HG02759 (cell line): Measurements from ENCODE around the gene SPCS3.
A peak's percentile ranks its signal among the peaks of the same experiment; 100 is the strongest.
"Not testable (repeated sequence)": the region's sequence is repeated elsewhere in the genome, so short reads cannot be mapped to it uniquely, and the experiment has no call there.

Source experiments
- ATAC-seq: cut with Tn5 transposase; IDR thresholded peaks from one replicate; pipeline ENCODE4 v1.9.1; 2021; ENCODE audit warnings: mild to moderate bottlenecking, moderate library complexity; ENCODE audit not compliant: unreplicated experiment

SPCS3 gene

DNA sequence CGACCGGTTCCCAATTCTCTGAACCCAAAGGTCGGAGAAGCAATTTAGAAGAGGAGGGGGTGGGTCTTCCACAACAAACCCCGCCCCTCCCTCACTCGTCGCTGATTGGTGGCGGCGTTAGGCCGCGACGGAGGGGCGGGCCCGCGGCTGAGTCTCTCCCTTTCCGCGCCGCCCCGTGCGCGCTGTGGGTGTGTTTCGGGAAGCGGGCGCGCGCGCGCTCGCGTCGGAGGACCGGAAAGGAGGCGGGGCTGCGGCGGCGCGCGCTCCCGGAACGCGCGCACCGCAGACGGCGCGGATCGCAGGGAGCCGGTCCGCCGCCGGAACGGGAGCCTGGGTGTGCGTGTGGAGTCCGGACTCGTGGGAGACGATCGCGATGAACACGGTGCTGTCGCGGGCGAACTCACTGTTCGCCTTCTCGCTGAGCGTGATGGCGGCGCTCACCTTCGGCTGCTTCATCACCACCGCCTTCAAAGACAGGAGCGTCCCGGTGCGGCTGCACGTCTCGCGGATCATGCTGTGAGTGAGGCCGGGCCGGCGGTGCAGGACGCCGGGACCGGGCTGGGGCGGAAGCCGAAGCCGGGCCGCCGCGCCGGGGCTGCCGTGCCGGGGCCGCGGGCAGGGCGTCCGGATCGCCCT, at the start of gene SPCS3:
TSS of gene SPCS3 (plus strand) at position 263 of the 636 bp plus-strand sequence. CDS start at position 374, 111 bp downstream.
- peak; percentile 92 for ATAC-seq

DNA sequence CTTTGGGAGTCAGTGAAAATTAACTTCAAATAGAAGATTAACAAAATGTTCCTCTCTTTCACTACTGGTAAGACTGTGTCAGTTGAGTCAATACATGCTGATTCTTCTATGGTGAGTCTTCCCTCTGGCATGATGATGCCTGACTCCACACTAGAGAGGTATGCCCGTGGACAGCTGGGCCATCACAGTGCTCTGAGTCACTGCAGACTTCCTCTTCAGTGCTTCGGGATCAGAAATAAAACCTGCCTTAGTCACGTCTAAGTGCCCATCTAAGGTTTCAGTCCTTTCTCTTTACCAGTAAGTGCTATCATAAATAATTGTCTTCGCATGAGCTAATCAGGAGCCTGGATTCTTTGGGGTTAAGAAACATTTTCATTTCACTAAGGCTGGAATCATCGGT, 49.1 kb upstream of the SPCS3 start:
- no peak for ATAC-seq

DNA sequence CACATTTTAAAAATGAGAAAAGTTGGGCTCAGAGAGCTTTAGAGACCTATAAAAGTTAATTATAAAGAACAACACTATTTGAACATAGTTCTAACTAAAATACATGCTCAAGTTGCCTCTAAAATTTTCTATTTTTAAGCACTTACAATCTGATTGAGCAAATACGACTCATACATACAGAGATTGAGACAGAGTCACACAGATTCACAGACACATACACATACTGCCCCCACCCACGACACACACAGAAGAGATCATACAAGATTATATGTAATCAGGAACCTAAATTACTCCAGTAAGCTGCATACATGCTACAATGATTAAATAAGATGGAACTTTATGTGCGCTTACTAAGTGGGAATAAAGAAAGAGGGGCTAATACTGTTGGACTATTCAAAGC, 48.0 kb upstream of the SPCS3 start:
- no peak for ATAC-seq

DNA sequence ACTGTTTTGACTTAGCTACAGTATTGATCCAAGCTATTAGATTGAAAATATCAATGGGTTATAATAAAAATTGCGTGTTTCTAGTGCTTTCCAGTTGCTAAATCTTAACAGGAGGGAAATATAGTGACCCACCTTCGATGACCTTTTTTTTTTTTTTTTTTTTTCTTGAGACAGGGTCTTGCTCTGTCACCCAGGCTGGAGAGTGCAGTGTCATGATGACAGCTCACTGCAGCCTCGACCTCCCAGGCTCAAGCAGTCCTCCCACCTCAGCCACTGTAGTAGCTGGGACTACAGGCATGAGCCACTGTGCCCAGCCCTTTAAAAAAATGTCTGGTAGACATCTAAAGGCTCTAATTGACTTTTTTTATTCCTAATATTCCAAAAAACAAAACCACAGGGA, 47.0 kb upstream of the SPCS3 start:
- no peak for ATAC-seq

DNA sequence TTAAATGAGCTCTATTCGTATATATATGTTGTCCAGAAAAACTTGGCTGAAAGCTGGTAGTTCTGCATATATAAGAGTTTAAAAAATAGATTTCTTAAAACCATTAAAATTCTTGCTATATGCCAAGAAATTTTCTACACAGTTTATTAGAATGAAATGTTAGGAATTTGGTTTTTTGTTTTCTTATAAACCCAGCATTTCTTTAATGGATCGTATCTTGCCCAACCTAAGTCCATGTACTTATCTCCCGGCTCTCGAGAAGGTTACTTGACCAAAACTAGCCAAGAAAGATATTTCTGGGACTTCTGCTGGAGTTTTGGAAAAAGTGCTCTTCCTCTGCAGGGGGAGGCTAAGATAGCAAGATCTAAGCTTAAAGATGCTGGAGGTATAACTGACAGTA, 46.0 kb upstream of the SPCS3 start:
- ATAC-seq = no peak

DNA sequence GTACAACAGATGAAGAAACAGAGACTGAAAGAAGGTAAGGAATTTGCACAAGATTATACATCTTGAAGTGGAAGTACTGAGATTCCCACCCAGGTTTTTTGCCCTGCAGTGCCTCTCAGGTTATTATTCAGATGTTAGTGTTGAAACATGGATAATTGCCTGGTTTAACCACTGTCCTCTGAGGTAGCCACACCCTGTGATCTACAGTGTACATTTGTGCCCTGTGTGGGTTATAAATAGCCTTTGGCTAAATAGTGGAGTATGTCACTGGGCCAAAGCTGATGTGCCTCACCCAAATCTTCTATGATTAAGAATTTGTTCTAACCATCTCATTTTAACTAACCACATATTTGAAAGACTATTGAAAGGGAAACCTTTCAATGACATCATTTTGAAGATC, 45.3 kb upstream of the SPCS3 start:
- no peak for ATAC-seq

DNA sequence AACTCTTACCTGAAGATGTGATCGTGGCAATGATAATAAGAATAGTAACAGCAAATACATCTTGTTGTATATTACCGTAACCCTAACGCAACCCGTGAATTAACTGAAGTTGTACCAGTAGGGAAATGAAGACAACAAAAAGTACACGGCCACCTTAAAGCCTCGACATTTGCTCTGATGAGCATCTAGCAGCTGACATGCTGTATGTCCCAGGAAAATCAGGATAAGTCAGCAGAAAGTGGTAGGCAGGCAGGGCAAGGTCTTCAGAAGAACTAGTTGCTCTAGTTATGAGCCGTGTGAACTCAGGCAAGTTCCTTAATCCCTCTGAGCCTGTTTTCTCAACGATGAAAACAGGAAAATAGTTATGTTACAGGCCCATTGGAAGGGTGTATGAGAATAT, 43.1 kb upstream of the SPCS3 start:
- ATAC-seq = no peak

DNA sequence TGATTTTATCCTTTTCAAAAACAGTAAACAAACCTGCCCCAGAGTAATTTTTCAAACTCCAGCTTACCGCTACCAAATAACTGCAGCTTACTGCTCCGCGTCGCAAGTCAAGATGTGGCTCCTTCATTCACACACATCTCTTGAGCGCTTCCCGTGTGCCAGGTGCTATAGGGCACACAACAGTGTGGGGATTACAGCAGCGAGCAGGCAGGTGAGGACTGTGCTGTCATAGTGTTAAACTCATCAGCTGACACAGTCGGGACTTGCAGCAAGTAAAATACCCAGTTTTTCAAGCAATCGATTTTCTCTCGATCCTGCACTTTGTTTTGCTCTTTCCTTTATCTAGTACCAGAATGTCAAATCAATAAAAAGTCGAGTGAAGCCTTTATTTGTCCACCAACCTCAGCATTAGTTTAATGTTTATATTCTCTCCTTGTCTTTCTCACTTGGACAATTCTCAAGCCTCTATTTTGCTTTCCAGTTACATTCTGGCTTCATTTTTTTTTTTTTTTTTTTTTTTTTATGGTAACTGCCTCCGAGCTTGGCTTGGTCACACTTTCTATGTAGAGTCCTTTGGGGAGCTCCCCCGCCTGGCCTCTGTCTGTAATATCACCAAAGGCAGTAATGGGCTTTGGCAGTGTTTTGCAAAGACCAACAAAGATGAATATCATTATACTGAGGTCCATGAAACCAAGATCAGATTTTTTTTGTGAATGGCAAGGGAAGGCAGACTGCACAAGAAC, 42.4 kb upstream of the SPCS3 start:
- peak; percentile 91 for ATAC-seq

DNA sequence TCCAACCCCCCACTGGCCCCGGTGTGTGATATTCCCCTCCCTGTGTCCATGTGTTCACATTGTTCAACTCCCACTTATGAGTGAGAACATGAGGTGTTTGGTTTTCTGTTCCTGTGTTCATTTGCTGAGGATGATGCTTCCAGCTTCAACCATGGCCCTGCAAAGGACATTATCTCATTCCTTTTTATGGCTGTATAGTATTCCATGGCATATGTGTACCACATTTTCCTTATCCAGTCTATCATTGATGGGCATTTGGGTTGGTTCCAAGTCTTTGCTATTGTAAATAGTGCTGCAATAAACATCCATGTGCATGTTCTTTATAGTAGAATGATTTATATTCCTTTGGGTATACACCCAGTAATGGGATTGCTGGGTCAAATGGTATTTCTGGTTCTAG, 40.2 kb upstream of the SPCS3 start:
- ATAC-seq = not testable (repeated sequence)

DNA sequence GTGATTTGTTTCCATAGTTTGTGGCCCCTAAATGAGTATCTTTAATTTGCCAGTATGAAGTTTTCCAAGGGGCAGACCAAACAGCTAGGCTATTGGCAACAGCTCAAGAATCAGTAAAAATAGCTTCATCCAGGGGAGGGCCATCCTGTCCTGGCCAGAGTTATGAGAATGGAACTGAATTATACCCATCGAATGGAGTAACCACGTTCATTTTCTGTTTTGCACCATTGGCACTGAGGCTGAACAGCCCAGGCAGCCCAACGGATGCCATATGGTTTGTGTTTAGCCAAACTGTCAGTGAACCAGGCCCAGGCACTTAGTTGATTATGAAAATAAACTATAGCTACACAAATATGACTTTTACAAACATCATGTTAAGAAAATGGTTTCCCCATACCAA, 33.0 kb upstream of the SPCS3 start:
- ATAC-seq = no peak

DNA sequence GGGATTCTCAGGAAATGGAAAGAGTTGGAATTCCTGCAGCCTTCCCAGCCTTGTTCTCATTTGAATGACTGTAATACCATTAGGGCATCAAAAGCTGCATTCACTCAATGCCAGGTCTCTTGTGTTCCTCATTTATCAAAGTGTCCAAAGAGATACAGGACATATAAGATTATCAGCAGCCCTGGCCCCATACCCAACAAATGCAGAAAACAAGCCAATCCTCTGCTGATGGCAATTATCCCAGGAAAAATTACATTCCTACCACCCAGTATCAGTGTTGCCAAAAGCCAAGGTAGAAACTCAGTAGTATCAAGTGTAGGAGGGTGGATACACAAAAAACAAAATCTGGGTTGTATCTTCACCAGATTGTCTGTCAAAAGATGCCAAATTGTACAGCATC, 32.2 kb upstream of the SPCS3 start:
- ATAC-seq = no peak

DNA sequence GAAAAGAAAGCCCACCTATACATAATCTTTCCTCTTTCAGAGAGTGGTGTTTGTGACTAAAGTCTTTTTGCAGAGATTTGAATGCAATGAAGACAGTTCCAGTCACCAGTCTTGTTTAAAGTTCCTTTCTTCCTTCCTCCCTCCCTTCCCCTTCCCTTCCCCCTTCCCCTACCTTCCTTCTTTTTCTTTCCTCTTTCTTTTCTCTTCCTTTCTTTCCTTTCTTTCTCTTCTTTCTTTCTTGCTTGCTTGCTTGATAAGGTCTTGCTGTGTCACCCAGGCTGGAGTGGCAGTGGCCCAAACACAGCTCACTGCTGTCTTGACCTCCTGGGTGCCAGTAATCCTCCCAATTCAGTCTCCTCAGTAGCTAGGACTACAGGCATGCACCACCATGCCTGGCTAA, 31.7 kb upstream of the SPCS3 start:
- no peak for ATAC-seq

DNA sequence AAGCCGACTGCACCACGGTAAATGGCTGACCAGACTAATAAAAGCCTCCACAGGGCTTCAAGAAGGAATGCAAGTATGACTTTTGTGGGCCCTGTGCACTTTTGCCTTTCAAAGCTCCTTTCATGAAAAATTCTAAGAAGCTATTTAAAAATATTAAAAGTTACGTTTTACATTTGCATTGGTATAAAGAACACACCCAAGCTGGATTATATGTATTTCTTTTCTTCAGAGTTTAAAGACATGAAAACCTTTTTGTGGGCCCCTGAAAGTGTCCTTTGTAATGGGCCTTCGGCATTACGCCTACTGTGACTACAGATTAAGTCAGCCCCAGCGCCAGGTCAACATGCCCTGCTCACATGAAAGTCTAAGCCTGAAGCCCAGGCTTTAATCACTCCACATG, 30.2 kb upstream of the SPCS3 start:
- no peak for ATAC-seq

DNA sequence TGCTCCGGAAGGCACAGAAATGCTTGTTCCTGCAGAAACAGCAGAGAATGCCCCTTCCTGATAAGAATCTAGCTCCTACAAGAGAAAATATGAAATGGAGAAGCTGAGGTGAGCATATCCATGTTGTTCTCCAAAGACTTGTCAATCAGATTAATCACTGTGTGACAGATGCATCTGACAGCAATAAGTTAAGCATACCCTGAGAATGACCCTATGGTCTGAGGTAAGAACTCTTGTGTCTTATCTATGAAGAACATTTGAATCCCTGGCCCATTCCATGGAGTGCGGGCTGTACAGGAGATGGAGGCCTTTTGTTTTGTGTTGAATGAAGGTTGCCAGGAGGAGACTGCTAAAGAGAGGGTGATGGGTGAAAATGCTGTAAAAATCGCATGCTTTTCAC, 29.2 kb upstream of the SPCS3 start:
- no peak for ATAC-seq

DNA sequence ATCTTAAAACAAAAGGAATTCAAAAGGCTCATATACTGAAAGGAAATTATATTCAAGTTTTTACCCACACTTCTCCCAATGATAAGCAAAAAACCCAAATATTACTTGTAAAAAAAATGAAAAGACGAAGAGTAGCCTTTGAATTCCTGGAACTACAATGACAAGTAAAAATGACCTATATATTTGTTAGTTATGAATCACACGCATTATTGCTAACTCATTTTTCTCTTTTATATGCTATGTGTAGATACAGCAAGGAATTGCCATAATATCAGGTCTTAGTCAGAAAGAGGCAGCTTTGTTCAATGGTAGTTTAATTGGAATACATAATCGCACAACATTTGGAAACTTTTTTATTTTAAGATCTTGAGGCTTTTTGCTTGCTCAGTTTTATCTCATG, 28.0 kb upstream of the SPCS3 start:
- ATAC-seq = no peak

DNA sequence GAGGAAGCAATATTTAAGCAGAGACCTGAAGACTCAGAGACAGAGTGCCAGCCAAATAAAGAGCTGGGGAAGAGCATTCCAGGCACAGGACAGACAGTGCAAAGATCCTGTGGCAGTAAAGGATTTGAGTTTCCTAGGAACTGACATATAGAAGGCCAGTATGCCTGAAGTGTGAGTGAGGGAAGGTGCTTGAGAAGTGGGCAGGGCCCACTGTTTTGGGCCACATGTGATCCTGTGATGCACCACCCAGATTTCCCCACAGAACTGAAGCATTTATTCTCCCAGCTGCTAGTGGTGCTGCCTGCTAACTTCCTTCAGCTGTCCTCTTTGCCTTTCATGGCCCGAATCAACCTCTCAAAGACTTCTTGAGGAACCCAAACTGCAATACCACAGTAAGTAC, 26.8 kb upstream of the SPCS3 start:
- no peak for ATAC-seq

DNA sequence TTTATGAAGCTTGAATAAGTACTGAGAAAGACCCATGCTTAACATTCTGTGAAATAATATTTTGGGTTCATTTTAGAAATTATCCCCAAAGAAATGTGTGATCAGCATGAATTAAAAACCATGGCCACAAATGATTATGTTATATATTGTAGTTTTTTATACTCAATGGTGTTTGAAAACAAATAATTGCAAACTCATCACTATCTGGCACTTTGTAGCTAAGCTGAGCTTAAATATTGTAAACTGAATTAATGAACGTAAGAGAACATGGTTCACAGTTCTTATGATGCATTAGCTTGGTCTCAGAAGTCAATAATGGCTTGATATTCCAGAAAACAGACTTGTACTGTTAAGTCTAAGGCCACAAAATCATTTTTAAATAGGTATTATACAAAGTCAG, 26.1 kb upstream of the SPCS3 start:
- ATAC-seq = no peak

DNA sequence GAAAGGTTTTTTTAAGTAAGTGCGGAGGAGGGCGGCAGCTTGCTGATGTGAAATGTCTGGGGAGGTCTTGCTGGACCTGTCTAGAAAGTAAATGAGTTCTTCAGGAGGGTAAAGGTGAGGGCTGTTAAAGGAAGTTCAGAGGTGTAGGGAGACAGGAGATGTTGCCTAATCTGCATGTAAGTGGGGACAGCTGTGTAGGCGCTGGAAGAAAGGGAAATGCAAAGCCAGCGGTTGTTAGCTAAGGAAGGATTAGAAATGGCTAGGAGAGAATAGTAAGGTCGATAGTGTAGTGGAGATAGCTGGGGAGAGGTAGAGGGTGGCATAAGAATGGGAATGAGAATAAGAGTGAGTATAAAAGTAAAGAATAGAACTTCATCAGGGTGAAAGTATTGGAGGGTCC, 23.9 kb upstream of the SPCS3 start:
- ATAC-seq = not testable (repeated sequence)

DNA sequence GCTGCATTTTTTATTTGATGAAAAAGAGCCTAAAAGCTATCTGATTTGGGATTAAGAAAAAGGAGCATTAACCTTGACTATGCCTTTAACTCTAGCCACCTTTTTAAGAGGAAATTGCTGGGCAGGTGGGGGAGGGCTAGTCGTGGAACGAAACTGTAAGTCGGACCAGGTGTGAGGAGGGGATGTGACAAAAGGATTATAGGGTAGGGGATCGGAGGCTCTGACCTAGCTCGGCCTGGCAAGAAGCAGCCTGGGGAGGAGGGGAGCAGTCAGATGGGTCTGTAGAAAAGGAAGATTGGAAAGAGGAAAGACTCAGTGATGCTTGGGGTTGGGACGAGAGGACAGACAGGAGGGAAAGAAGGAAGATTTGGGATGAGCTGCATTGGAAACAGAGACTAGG, 21.1 kb upstream of the SPCS3 start:
- no peak for ATAC-seq

DNA sequence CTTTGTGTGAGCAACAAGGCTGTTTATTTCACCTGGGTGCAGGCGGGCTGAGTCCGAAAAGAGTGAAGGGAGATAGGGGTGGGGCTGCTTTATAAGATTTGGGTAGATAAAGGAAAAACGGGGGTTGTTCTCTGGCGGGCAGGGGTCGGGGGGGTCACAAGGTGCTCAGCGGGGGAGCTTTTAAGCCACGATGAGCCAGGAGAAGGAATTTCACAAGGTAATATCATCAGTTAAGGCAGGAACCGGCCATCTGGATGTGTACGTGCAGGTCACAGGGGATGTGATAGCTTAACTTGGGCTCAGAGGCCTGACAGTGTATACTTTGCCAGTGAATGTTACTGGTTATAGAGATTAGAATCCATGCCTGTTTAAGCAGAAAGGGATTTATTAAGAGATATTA, 19.7 kb upstream of the SPCS3 start:
- no peak for ATAC-seq

DNA sequence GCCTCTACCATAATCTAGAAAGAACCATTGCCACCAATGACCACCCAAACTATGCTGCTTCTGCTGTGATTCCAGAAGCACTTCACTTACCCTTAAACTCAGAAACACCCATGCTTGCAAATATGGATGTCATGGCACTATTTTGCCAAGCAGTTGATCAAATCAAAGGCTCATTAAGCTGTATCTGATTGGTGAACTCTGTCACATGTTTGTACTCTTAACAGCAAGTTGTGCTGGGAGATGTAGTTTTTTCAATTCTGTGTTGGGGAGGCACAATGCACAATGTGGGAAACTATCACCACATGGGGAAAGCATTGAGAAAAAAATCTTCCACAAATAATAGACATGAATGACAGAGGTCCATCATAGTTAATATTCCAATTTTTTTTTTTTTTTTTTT, 19.2 kb upstream of the SPCS3 start:
- ATAC-seq = no peak

DNA sequence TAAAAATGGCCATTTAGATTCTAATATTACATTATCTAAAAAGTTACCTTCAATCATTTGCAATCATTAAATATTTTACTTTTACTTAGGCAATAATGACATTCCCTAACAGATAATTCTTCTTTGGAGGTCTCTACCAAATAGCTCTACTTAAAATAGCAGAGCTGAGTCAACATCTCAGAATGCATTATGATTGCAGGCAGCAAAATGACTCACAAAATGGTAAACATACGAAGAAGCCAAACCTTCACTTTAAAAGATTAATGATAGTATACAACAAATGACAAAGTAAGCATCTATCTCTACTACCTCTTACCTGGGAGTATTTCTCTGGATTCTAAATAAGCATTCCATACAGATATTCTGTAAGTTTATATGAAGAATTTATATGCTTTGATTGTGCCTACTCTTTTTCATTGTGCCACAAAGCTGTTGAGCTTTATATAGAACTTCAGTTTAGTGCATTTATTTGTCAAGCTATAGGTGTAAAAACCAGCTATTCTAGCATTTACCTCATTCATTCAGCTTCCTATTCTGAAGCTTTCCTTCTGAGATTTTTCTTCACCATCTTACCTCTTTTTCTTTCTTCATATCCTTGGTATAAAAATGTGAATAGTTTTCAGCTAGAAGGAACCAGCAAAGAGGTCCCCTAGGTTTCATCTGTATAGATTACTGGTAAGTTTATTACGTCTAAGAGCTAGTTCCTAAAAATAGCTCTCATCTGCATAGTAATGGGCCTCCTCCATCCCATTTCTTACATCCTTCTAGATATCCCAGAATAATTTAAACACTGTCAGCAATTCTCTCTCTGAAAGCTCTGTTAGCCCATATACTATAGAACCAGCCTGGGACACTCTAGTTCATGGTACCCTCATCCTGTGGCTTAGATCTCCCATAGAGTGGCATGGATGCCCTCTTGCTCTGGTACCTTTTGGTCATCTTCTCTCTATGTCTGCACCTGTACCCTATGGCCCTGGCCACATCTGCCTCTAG, 17.2 kb upstream of the SPCS3 start:
- no peak for ATAC-seq
